Progenitor cell of endocrine pancreas (in vitro differentiated cells): ENCODE measurements around the gene OLFML2A. TPM values are rescaled to one million over a fixed set of nuclear protein-coding genes. Genes with fewer than 3 reads are reported as not detected.

Source experiments
- DNase-seq: peaks from one replicate; pipeline ENCODE4 v3.0.0; 2021; ENCODE audit warnings: low spot score; ENCODE audit not compliant: unreplicated experiment
- H3K27ac Mint-ChIP-seq: 2 replicates; pipeline ENCODE4 v1.8.0; 2021; ENCODE audit warnings: mild to moderate bottlenecking, moderate library complexity, mixed read lengths
- H3K27me3 Mint-ChIP-seq: 2 replicates; pipeline ENCODE4 v1.8.0; 2021; ENCODE audit warnings: mixed read lengths
- H3K36me3 Mint-ChIP-seq: 2 replicates; pipeline ENCODE4 v1.8.0; 2022; ENCODE audit warnings: mixed read lengths; ENCODE audit not compliant: insufficient read depth
- H3K4me1 Mint-ChIP-seq: 2 replicates; pipeline ENCODE4 v1.8.0; 2021; ENCODE audit warnings: low read depth, mixed read lengths
- H3K4me3 Mint-ChIP-seq: 2 replicates; pipeline ENCODE4 v1.8.0; 2021; ENCODE audit warnings: low read depth, mild to moderate bottlenecking, moderate library complexity, mixed read lengths
- H3K9me3 Mint-ChIP-seq: 2 replicates; pipeline ENCODE4 v1.8.0; 2021; ENCODE audit warnings: low read depth, mixed read lengths
- CTCF ChIP-seq: fragments of 200-600 bp; sonication (generic); IDR thresholded peaks from one replicate; pipeline ENCODE4 v1.5.0; 2021; ENCODE audit warnings: antibody characterized with exemption, mild to moderate bottlenecking; ENCODE audit not compliant: unreplicated experiment
- total RNA-seq: library from RNA; stranded (reverse); gene quantifications from 2 replicates; pipeline ENCODE4 v1.2.1, GENCODE V29; 2021

The OLFML2A gene
- total RNA-seq, 1 donor from 2014 or later, result 2.5 TPM

- Mint-ChIP-seq H3K27me3 (no peaks in the 10 kb centered on the region), H3K27ac (peak overlapping the region; percentile 62), H3K9me3 (no peaks in the 10 kb centered on the region), H3K4me3 (no peak overlapping the region), H3K36me3 (peaks cover 1% of the 10 kb centered on the region), H3K4me1 (peaks cover 13% of the 10 kb centered on the region)
- DNase-seq, result no peak
- TF ChIP-seq CTCF, result no peak
Observed at GRCh38 chr9:124813041-124813440, 36.1 kb downstream of the OLFML2A start.

GRCh38 chr9:124813501-124814163, 36.7 kb downstream of the OLFML2A start:
- Mint-ChIP-seq H3K4me3 (no peak overlapping the region), H3K27ac (no peak overlapping the region), H3K4me1 (peaks cover 14% of the 10 kb centered on the region), H3K9me3 (no peaks in the 10 kb centered on the region), H3K27me3 (no peaks in the 10 kb centered on the region), H3K36me3 (no peaks in the 10 kb centered on the region)
- TF ChIP-seq CTCF, result no peak
- DNase-seq, result no peak

- no peak overlapping the region for H3K27ac Mint-ChIP-seq
- peaks cover 14% of the 10 kb centered on the region for H3K4me1 Mint-ChIP-seq
- no peak overlapping the region for H3K4me3 Mint-ChIP-seq
- no peaks in the 10 kb centered on the region for H3K27me3 Mint-ChIP-seq
- no peak for TF ChIP-seq CTCF
- H3K9me3 Mint-ChIP-seq, result no peaks in the 10 kb centered on the region
- no peak for DNase-seq
- no peaks in the 10 kb centered on the region for H3K36me3 Mint-ChIP-seq
Observed at GRCh38 chr9:124814164-124814535, 37.2 kb downstream of the OLFML2A start.

- no peaks in the 10 kb centered on the region for H3K9me3 Mint-ChIP-seq
- no peak for DNase-seq
- TF ChIP-seq CTCF, result no peak
- H3K36me3 Mint-ChIP-seq, result no peaks in the 10 kb centered on the region
- no peak overlapping the region for H3K27ac Mint-ChIP-seq
- peaks cover 14% of the 10 kb centered on the region for H3K4me1 Mint-ChIP-seq
- no peak overlapping the region for H3K4me3 Mint-ChIP-seq
- no peaks in the 10 kb centered on the region for H3K27me3 Mint-ChIP-seq
Observed at GRCh38 chr9:124815601-124816000, 38.7 kb downstream of the OLFML2A start.

GRCh38 chr9:124818431-124819281, 41.7 kb downstream of the OLFML2A start:
- TF ChIP-seq CTCF, result peak; percentile 18
- Mint-ChIP-seq H3K4me1 (peaks cover 4% of the 10 kb centered on the region), H3K9me3 (no peaks in the 10 kb centered on the region), H3K4me3 (no peak overlapping the region), H3K36me3 (no peaks in the 10 kb centered on the region), H3K27ac (peak overlapping the region; percentile 35), H3K27me3 (no peaks in the 10 kb centered on the region)
- DNase-seq, result no peak
